UCSD-AML1 (cell line): ENCODE data around the gene CARD10.
"Not testable (repeated sequence)": the region's sequence is repeated elsewhere in the genome, so short reads cannot be mapped to it uniquely, and the experiment has no call there.

ENCODE experiments used
- DNase-seq: peaks from one replicate; lab custom pipeline; 2025; ENCODE audit not compliant: unreplicated experiment; lab: John Stamatoyannopoulos, UW

Gene CARD10

GRCh38 chr22:37469416-37470086 lies 49.7 kb downstream of the CARD10 start:
- DNase-seq, result no peak

GRCh38 chr22:37468201-37468695 lies 51.0 kb downstream of the CARD10 start:
- DNase-seq, result not testable (repeated sequence)

- DNase-seq, result no peak
Measured at GRCh38 chr22:37467391-37467955, 51.7 kb downstream of the CARD10 start.

GRCh38 chr22:37464181-37464580 lies 55.0 kb downstream of the CARD10 start:
- DNase-seq, result no peak

GRCh38 chr22:37462983-37463382 lies 56.2 kb downstream of the CARD10 start:
- DNase-seq, result peak; percentile 27

- no peak for DNase-seq
Measured at GRCh38 chr22:37462436-37462835, 56.8 kb downstream of the CARD10 start.

GRCh38 chr22:37461961-37462360 lies 57.3 kb downstream of the CARD10 start:
- DNase-seq, result no peak

GRCh38 chr22:37460684-37461083 lies 58.5 kb downstream of the CARD10 start:
- no peak for DNase-seq

GRCh38 chr22:37459206-37459605 lies 60.0 kb downstream of the CARD10 start:
- no peak for DNase-seq

- DNase-seq, result peak; percentile 67
Measured at GRCh38 chr22:37457093-37457893, 61.9 kb downstream of the CARD10 start.

GRCh38 chr22:37456346-37456745 lies 62.9 kb downstream of the CARD10 start:
- no peak for DNase-seq

- DNase-seq, result no peak
Measured at GRCh38 chr22:37455896-37456295, 63.3 kb downstream of the CARD10 start.

- no peak for DNase-seq
Measured at GRCh38 chr22:37454857-37455686, 64.1 kb downstream of the CARD10 start.

- DNase-seq, result no peak
Measured at GRCh38 chr22:37453696-37454095, 65.5 kb downstream of the CARD10 start.

GRCh38 chr22:37451218-37451617 lies 68.0 kb downstream of the CARD10 start:
- no peak for DNase-seq

GRCh38 chr22:37449331-37450001 lies 69.7 kb downstream of the CARD10 start:
- DNase-seq, result no peak

- no peak for DNase-seq
Measured at GRCh38 chr22:37448516-37449127, 70.6 kb downstream of the CARD10 start.

GRCh38 chr22:37445501-37445900 lies 73.7 kb downstream of the CARD10 start:
- no peak for DNase-seq

GRCh38 chr22:37443977-37444376 lies 75.2 kb downstream of the CARD10 start:
- no peak for DNase-seq

- DNase-seq, result no peak
Measured at GRCh38 chr22:37443086-37443485, 76.1 kb downstream of the CARD10 start.
